GM12878 (cell line): ENCODE results near the gene GAPDHS. TPM values are rescaled to one million over a fixed set of nuclear protein-coding genes. Genes with fewer than 3 reads are reported as not detected.

Experiments used
- ATAC-seq: fragments of 200-7000 bp; cut with Tn5 transposase; 3 replicates; pipeline ENCODE4 v1.9.1; 2020; ENCODE audit warnings: mild to moderate bottlenecking, moderate library complexity
- BruUV-seq: library from RNA; stranded (reverse); fragments of 400-500 nt; replicated peaks from 2 replicates; lab custom pipeline; 2021; lab: Mats Ljungman, UMichigan
- CTCF ChIA-PET: fragments of 300-600 bp; sonication (Branson Sonifier 250); formaldehyde crosslinking; extraction: SDS; loops from one replicate; lab custom pipeline; 2021; ENCODE audit warnings: inconsistent platforms; lab: Yijun Ruan, JAX
- POLR2A ChIA-PET: fragments of 350-600 bp; formaldehyde crosslinking; extraction: SDS; loops from one replicate; lab custom pipeline; 2021; ENCODE audit warnings: inconsistent platforms; lab: Charles Lee
- RAD21 ChIA-PET: fragments of 300-600 bp; sonication (Branson Sonifier 250); formaldehyde crosslinking; loops from one replicate; lab custom pipeline; 2023; ENCODE audit warnings: antibody characterized with exemption; ENCODE audit not compliant: unreplicated experiment; lab: Charles Lee
- SMC1A ChIA-PET: fragments of 300-600 bp; sonication (Branson Sonifier 250); formaldehyde crosslinking; loops from one replicate; lab custom pipeline; 2023; ENCODE audit not compliant: unreplicated experiment, uncharacterized antibody; lab: Charles Lee
- DNase-seq: peaks from one replicate; pipeline ENCODE4 v3.0.0-alpha.2; 2011; ENCODE audit warnings: low read depth, low spot score
- FAIRE-seq: peaks from 3 replicates; lab custom pipeline; 2011; peaks lifted over from hg19 to GRCh38; lab: Jason Lieb, UNC
- H2AFZ ChIP-seq: 2 replicates; pipeline ENCODE4 v1.6.0; 2011; ENCODE audit warnings: low read depth, low read length, control low read depth; ENCODE audit not compliant: control insufficient read depth
- H3K27ac ChIP-seq: 2 replicates; pipeline ENCODE4 v1.5.1; 2011; ENCODE audit warnings: control low read depth; ENCODE audit not compliant: control insufficient read depth, insufficient read depth
- H3K27me3 ChIP-seq, 2 experiments: replicated peaks in 1 of 2; 2 replicates each; pipeline versions ENCODE4 v1.6.0 to v1.6.1; 2011; ENCODE audit warnings: low read length in 1 of 2; ENCODE audit not compliant: control insufficient read depth in 2 of 2, insufficient read depth in 2 of 2
- H3K36me3 ChIP-seq, 2 experiments: 2 replicates each; pipeline ENCODE4 v1.5.1; 2011; ENCODE audit warnings: low read length in 1 of 2; ENCODE audit not compliant: control insufficient read depth in 2 of 2, insufficient read depth in 2 of 2
- H3K4me1 ChIP-seq: 2 replicates; pipeline ENCODE4 v1.6.1; 2011; ENCODE audit warnings: mild to moderate bottlenecking, low read length, moderate library complexity, mixed read lengths; ENCODE audit not compliant: control insufficient read depth, insufficient read depth
- H3K4me2 ChIP-seq: 2 replicates; pipeline ENCODE4 v1.6.0; 2011; ENCODE audit warnings: control low read depth; ENCODE audit not compliant: control insufficient read depth, insufficient read depth
- H3K4me3 ChIP-seq: fragments of 200-600 bp; sonication (generic); 2 replicates; pipeline ENCODE4 v1.5.1; 2016
- H3K79me2 ChIP-seq: 2 replicates; pipeline ENCODE4 v1.6.0; 2011; ENCODE audit warnings: low read length; ENCODE audit not compliant: control insufficient read depth, insufficient read depth
- H3K9ac ChIP-seq: 2 replicates; pipeline ENCODE4 v1.8.0; 2011; ENCODE audit warnings: low read length, control low read depth, mixed read lengths; ENCODE audit not compliant: control insufficient read depth, insufficient read depth
- H3K9me3 ChIP-seq: replicated peaks from 3 replicates; pipeline ENCODE4 v1.5.1; 2011; ENCODE audit warnings: mild to moderate bottlenecking, low read length; ENCODE audit not compliant: control insufficient read depth, insufficient read depth
- H4K20me1 ChIP-seq: 2 replicates; pipeline ENCODE4 v1.6.0; 2011; ENCODE audit not compliant: control insufficient read depth, insufficient read depth
- CHD2 ChIP-seq: IDR thresholded peaks from 2 replicates; pipeline ENCODE4 v1.6.1; 2011; ENCODE audit warnings: low read depth, low read length, improper control_type of control experiment, borderline replicate concordance
- EED ChIP-seq: sonication (generic); IDR thresholded peaks from 2 replicates; pipeline ENCODE4 v1.6.1; 2016; ENCODE audit warnings: antibody characterized with exemption, low read depth
- ESRRA ChIP-seq: IDR thresholded peaks from 2 replicates; pipeline ENCODE4 v1.6.1; 2012; ENCODE audit warnings: mild to moderate bottlenecking, low read length, improper control_type of control experiment
- MTA2 ChIP-seq: fragments of 450-650 bp; IDR thresholded peaks from 2 replicates; pipeline ENCODE4 v1.6.1; 2016; ENCODE audit warnings: low read depth, mild to moderate bottlenecking, moderate library complexity
- NFYA ChIP-seq: IDR thresholded peaks from 2 replicates; pipeline ENCODE4 v1.6.1; 2011; ENCODE audit warnings: low read depth, mild to moderate bottlenecking, low read length, improper control_type of control experiment, borderline replicate concordance
- REST ChIP-seq: IDR thresholded peaks from 2 replicates; pipeline ENCODE4 v1.6.1; 2012; ENCODE audit warnings: mild to moderate bottlenecking, low read depth, low read length
- ZBTB11 ChIP-seq: fragments of 450-650 bp; formaldehyde crosslinking; IDR thresholded peaks from 2 replicates; pipeline ENCODE4 v1.5.0; 2022; ENCODE audit warnings: mild to moderate bottlenecking, missing genetic modification characterization
- ZNF384 ChIP-seq: IDR thresholded peaks from 2 replicates; pipeline ENCODE4 v1.6.1; 2012; ENCODE audit warnings: low read depth, mild to moderate bottlenecking, low read length, improper control_type of control experiment, borderline replicate concordance
- WGBS: methylation state at CpG from one replicate; pipeline ENCODE4 v1.1.6; 2016; ENCODE audit warnings: low lambda C conversion rate; ENCODE audit not compliant: insufficient replicate concordance, insufficient coverage; ENCODE audit errors: missing lambda C conversion rate; 5-methylcytosine and 5-hydroxymethylcytosine counted together
- in situ Hi-C: fragments of 300-500 bp; cut with MboI; formaldehyde crosslinking; loops from 9 replicates; pipeline ENCODE4 v1.14.3; 2018; ENCODE audit warnings: mixed read lengths
- intact Hi-C: fragments of 100-400 bp; cut with micrococcal nuclease; formaldehyde crosslinking; loops from one replicate; pipeline ENCODE4 v1.14.2; 2022; ENCODE audit not compliant: unreplicated experiment
- polyA plus RNA-seq, 11 experiments: library from polyadenylated mRNA; depleted of rRNA in 4 of 11; unstranded in 6 of 11; stranded (reverse) in 5 of 11; fragments of >200 nt; fragmentation: Nextera tagmentation in 4 of 11; fragmentation: Illumina TruSeq in 1 of 11; extraction: Ambion mirVana in 4 of 11; extraction: Trizol in 1 of 11; gene quantifications; 1 replicate in 1 of 11; 2 replicates in 10 of 11; pipeline versions ENCODE4 v1.2.1 to v1.2.3, GENCODE V29; 2011 to 2016; ENCODE audit warnings: inconsistent platforms in 2 of 11, missing spikeins in 2 of 11, low read depth in 1 of 11
- total RNA-seq, 4 experiments: library from RNA; depleted of rRNA in 3 of 4; stranded (reverse); fragments of >200 nt in 3 of 4; fragmentation: Illumina TruSeq in 1 of 4; extraction: Trizol in 1 of 4; gene quantifications; 2 replicates each; pipeline versions ENCODE4 v1.2.1 to v1.2.3, GENCODE V29; 2013 to 2021

Gene GAPDHS
- total and polyA plus RNA-seq, 10 of the 15 experiments (the other 5 are each of a cell fraction or from before 2014, with no cell fraction given), result 0.08 TPM; not detected in 9

GRCh38 chr19:35552534-35553384 is 19.5 kb downstream of the GAPDHS start:
- no peak for DNase-seq
- ChIA-PET CTCF (interaction anchor here (0.8 to 1.4 kb wide), 2 partner anchors 42 to 140 kb away, joined by 3 to 6 read pairs; no protein-coding TSS in a partner anchor), POLR2A (no interaction called here)

More at GRCh38 chr19:35552534-35553384, 19.5 kb downstream of the GAPDHS start:
- in situ Hi-C loops (no loop called here), intact Hi-C loops (no loop called here)
- FAIRE-seq (no peak), ATAC-seq (no peak)
- no TSS peak for BruUV-seq
- ChIA-PET SMC1A (no interaction called here), RAD21 (no interaction called here)
- TF ChIP-seq NFYA (no peak), MTA2 (no peak), ZBTB11 (no peak), CHD2 (no peak), ESRRA (no peak), ZNF384 (no peak), REST (no peak), EED (no peak)
- H3K36me3 ChIP-seq, result no peaks in the 10 kb centered on the region; a peak in 1 of 4 replicates
- H3K27me3 ChIP-seq, result no peaks in the 10 kb centered on the region; a peak in 1 of 4 replicates
- H4K20me1 ChIP-seq, result no peaks in the 10 kb centered on the region
- WGBS, result 58% methylated on average over 11 of the region's 13 CpGs
- no peak overlapping the region for H3K4me3 ChIP-seq
- H2AFZ ChIP-seq, result no peak overlapping the region
- H3K4me2 ChIP-seq, result no peak overlapping the region
- H3K9ac ChIP-seq, result no peak overlapping the region
- no peak overlapping the region for H3K27ac ChIP-seq
- H3K9me3 ChIP-seq, result no peaks in the 10 kb centered on the region
- H3K79me2 ChIP-seq, result no peaks in the 10 kb centered on the region
- no peaks in the 10 kb centered on the region for H3K4me1 ChIP-seq
